NCI-H2171 treated with DMSO at 0.1 percent for 48 hours (cell line): ENCODE measurements around the gene FAM168A.

Experiments used
- DNase-seq: peaks from one replicate; lab custom pipeline; 2025; lab: John Stamatoyannopoulos, UW

The FAM168A gene

GRCh38 chr11:73426219-73426850, 171.6 kb downstream of the FAM168A start:
- no peak for DNase-seq

GRCh38 chr11:73425108-73425507, 172.8 kb downstream of the FAM168A start:
- DNase-seq: no peak

- DNase-seq: no peak
Observed at GRCh38 chr11:73423506-73423905, 174.4 kb downstream of the FAM168A start.

- no peak for DNase-seq
Observed at GRCh38 chr11:73422886-73423285, 175.0 kb downstream of the FAM168A start.

GRCh38 chr11:73420136-73420535, 177.8 kb downstream of the FAM168A start:
- no peak for DNase-seq

- no peak for DNase-seq
Observed at GRCh38 chr11:73416786-73417185, 181.1 kb downstream of the FAM168A start.

GRCh38 chr11:73415854-73416615, 181.9 kb downstream of the FAM168A start:
- DNase-seq: no peak

DNA sequence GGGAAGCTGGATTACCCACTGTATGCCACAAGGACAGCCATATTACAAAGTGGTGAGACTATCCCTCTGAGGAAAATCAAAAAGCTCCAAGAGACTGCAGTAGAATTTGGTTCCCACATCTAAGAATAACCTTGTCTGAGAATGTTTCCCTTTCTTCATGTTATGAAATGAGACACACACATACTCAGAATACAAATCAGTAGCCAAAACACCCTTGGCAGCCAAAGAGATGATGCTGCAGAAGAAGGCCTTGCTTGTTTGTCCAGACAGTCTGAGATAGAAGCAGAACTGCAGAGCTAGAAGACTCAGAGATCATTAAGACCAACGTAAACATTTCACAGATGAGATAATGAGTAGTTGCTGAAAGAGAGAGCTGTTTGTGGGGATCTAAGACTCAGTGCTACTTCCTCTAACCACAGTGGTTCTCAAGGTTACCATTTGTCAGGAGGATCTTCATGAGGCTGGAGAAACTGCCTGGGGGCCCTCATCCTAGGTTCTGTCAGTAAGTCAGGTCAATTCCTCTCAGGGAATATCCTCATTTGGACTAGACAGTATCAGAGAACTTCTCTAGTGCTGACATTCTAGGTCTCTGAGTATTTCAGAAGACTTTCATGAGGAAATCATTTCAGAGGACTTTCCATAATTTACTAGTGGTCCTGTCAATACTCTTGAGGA, 182.8 kb downstream of the FAM168A start:
- DNase-seq: no peak

DNA sequence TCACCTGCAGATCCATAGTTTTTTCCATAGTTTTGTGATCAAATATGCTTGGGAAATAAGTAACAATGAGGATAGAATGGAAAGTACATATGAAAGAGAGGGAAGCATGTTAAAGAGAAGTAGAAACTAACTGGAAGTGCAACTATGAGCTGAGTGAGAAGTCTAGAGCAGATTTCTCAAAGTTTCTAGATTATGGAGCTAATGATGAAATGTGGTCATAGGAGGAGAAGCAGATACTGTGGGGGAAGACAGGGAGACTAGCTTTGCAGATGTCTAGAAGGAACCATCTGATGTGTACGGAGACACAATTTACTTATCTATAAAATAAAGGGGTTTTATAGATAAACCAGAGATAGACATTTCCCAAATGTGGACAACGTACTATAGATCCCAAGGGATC, 184.7 kb downstream of the FAM168A start:
- no peak for DNase-seq

DNA sequence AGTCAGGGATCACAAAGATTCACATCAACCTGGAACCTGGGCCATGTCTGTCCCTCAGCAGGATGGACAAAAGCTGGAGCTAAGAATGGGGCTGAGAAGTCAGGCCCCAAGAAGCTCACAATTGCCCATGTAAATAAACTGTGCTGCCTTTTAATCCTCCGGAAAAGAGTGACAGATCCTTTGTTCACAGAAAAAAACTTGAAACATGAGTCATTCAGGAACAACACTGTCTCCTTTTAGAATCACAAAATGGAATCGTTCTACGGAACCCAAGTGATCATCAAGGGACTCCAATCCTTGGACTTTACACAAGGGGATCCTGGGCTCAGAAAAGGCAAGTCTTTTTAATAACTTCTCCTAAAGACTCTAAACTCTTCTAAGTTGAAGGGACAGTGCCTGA, 185.6 kb downstream of the FAM168A start:
- DNase-seq: no peak

DNA sequence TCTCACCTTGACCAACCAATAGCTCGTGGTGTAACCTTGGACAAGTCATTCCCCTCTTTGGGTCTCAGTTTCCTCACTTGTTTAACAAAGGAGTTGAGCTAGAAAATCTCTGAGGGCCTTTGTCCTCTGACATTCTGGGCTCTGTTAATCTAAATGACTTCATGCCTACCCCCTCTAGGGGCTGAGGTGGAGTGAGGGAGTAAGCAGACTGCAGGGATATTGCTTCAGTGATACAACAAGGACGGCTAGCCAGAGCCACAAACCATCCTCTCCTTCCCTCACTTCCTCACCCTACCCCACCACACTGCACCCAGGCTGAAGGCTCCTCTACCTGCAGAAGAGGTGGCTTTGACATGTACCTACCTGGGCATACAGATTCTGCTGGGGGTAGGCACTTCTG, 186.9 kb downstream of the FAM168A start:
- DNase-seq: no peak

DNA sequence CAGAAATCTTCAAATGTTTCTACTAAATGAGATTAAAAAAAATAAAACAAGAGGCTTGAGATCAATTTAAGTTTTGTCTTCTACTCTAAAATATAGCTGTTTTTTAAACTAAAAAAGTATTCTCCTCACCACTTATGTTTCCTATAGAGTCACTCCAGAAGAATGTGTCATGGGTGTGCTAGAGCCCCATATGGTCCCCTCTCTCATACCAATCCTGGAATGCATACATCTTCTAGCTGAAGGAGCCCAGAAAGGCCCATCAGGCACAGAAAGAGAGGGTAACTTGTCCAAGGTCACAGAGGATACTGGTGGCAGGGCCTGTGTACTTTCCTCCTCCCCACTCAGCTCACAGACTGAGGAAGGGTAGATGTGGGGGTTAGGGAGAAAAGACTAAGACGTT, 187.3 kb downstream of the FAM168A start:
- DNase-seq: no peak

- DNase-seq: no peak
Observed at GRCh38 chr11:73409431-73409830, 188.5 kb downstream of the FAM168A start.

GRCh38 chr11:73406619-73407018, 191.3 kb downstream of the FAM168A start:
- no peak for DNase-seq

DNA sequence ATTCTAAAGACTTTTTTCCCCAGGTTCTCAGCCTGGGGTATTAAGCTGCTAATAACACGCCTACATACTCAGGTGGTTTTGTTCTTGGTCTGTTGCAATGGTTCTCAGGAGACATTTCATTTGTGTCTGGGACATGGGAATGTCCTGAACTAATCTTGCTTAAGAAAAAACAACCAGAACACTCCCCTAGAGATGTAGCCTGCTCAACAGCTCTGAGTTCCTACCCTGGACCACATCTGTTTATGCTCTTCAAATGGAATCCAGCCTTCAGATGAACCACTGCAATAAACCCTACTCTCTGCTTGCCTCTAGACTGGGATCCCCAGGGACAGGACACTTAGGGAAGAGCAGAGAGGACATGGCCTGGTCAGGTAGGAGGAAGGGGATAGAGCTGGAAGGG, 191.8 kb downstream of the FAM168A start:
- DNase-seq: no peak

- no peak for DNase-seq
Observed at GRCh38 chr11:73405146-73405510, 192.8 kb downstream of the FAM168A start.

- no peak for DNase-seq
Observed at GRCh38 chr11:73404506-73405145, 193.3 kb downstream of the FAM168A start.

GRCh38 chr11:73404048-73404447, 193.9 kb downstream of the FAM168A start:
- peak; percentile 30 for DNase-seq

GRCh38 chr11:73403541-73403940, 194.4 kb downstream of the FAM168A start:
- no peak for DNase-seq

- DNase-seq: peak; percentile 10
Observed at GRCh38 chr11:73402834-73403185, 195.1 kb downstream of the FAM168A start.

DNA sequence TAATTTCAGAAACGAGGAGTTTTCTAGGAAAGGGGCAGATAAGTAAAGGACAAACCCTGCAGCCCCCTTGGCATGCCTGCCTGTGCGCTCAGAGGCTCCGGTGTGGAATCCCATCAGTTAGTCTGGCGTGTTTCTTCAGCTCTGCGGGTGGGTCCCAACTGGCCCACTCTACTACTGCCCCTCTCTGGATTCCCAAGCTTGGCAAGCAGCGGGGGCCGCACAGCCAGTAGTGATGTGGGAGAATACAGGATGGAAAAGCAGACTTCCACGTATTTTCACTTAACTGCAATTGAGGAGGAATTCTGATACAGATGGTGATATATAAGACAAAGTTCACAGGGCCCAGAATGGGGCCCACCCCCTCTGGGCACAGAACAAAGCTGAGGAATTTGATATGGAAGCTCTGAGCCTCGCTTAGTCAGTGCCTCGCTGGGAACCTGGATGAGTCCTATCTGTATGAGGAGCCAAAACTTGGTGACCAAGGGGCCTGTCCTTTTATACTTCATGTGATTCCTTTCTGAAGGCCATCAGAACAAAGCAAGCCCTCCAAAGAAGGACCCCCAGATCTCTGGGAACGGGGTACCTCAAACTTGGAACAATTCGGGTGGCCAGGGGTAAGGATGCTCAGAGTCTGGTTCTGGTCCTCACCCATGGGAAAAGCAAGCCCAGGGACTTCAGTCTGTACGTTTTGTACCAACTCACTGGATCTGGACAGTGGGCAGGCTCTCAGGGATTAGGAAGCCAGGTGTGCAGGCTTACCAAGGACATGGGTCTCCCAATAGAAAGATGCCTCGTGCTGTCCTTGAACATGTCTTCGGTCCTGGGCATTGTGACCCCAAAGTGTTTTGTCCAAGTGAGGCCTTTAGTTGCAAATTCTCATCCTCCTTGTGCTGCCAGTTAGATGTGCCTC, 195.7 kb downstream of the FAM168A start:
- no peak for DNase-seq
